Coronary artery (tissue), 2 donors: ENCODE data around the gene GFI1.

Experiments used
- DNase-seq: peaks from one replicate; pipeline ENCODE4 v3.0.0-alpha.2; 2017; ENCODE audit warnings: low spot score
- H3K27ac ChIP-seq, 2 donors: fragments of 200-600 bp; sonication (generic); one replicate each; pipeline ENCODE4 v1.5.1; 2016 to 2019
- H3K4me3 ChIP-seq: fragments of 200-600 bp; sonication (generic); 2 replicates; pipeline ENCODE4 v1.5.1; 2016; ENCODE audit warnings: mild to moderate bottlenecking, moderate library complexity
- CTCF ChIP-seq: fragments of 200-600 bp; sonication (generic); IDR thresholded peaks from one replicate; pipeline ENCODE4 v1.5.1; 2019; ENCODE audit warnings: antibody characterized with exemption

GFI1 gene

GRCh38 chr1:92476071-92476631, 10.6 kb downstream of the GFI1 start:
- no peak for DNase-seq
- H3K4me3 ChIP-seq = no peak overlapping the region
- no peak for TF ChIP-seq CTCF
- no peak overlapping the region for H3K27ac ChIP-seq

- Histone ChIP-seq H3K4me3 (no peak overlapping the region), H3K27ac (no peak overlapping the region)
- DNase-seq = no peak
- no peak for TF ChIP-seq CTCF
Measured at GRCh38 chr1:92475029-92475428, 11.7 kb downstream of the GFI1 start.

- DNase-seq = no peak
- no peak overlapping the region for H3K27ac ChIP-seq
- TF ChIP-seq CTCF = no peak
- H3K4me3 ChIP-seq = no peak overlapping the region
Measured at GRCh38 chr1:92473781-92474495, 12.8 kb downstream of the GFI1 start.

- no peak overlapping the region for H3K4me3 ChIP-seq
- TF ChIP-seq CTCF = no peak
- no peak for DNase-seq
- no peak overlapping the region for H3K27ac ChIP-seq
Measured at GRCh38 chr1:92470216-92470615, 16.5 kb downstream of the GFI1 start.

GRCh38 chr1:92466683-92467352, 19.9 kb downstream of the GFI1 start:
- no peak for TF ChIP-seq CTCF
- DNase-seq = no peak
- Histone ChIP-seq H3K27ac (no peak overlapping the region), H3K4me3 (no peak overlapping the region)

GRCh38 chr1:92465256-92465647, 21.5 kb downstream of the GFI1 start:
- no peak overlapping the region for H3K4me3 ChIP-seq
- H3K27ac ChIP-seq = no peak overlapping the region

More at GRCh38 chr1:92465256-92465647, 21.5 kb downstream of the GFI1 start:
- no peak for TF ChIP-seq CTCF
- no peak for DNase-seq
